ENCODE results near the gene CRIP1. TPM values are rescaled to one million over a fixed set of nuclear protein-coding genes. Genes with fewer than 3 reads are reported as not detected.

The CRIP1 gene
- total and polyA plus RNA-seq, 10 of the 15 experiments (the other 5 are each of a cell fraction or from before 2014, with no cell fraction given), result 66.8 to 259 (median 154) TPM

GRCh38 chr14:105449276-105450122, 37.2 kb upstream of the CRIP1 start (continued):
- TF ChIP-seq RCOR1 (conservative IDR thresholded peaks at IDR 0.05; ENCODE audit: low read depth, low read length) (no peak), RFX5 (IDR thresholded peaks at IDR 0.05; ENCODE audit: low read depth, low read length) (no peak), CEBPZ (IDR thresholded peaks at IDR 0.05; ENCODE audit: low read depth, low read length) (no peak)
- TF ChIP-seq, protein P1, sequence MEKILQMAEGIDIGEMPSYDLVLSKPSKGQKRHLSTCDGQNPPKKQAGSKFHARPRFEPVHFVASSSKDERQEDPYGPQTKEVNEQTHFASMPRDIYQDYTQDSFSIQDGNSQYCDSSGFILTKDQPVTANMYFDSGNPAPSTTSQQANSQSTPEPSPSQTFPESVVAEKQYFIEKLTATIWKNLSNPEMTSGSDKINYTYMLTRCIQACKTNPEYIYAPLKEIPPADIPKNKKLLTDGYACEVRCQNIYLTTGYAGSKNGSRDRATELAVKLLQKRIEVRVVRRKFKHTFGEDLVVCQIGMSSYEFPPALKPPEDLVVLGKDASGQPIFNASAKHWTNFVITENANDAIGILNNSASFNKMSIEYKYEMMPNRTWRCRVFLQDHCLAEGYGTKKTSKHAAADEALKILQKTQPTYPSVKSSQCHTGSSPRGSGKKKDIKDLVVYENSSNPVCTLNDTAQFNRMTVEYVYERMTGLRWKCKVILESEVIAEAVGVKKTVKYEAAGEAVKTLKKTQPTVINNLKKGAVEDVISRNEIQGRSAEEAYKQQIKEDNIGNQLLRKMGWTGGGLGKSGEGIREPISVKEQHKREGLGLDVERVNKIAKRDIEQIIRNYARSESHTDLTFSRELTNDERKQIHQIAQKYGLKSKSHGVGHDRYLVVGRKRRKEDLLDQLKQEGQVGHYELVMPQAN (conservative IDR thresholded peaks at IDR 0.05), result no peak

GRCh38 chr14:105450123-105450505, 36.6 kb upstream of the CRIP1 start:
- H3K79me2 ChIP-seq (ENCODE audit: control insufficient read depth, insufficient read depth, low read length), result no peaks in the 10 kb centered on the region
- BruUV-seq (replicated peaks), result no TSS peak
- ChIA-PET RAD21 (ENCODE audit: unreplicated experiment) (no interaction called here), POLR2A (no interaction called here), CTCF (interaction anchor here (1.0 kb wide), 1 partner anchor 39 kb away, joined by 3 read pairs; no protein-coding TSS in a partner anchor), SMC1A (ENCODE audit: uncharacterized antibody, unreplicated experiment) (no interaction called here)
- no peak overlapping the region for H3K9ac ChIP-seq (ENCODE audit: control insufficient read depth, insufficient read depth, low read length)
- H3K27me3 ChIP-seq (replicated peaks in 1 of 2; ENCODE audit: control insufficient read depth in 2 of 2, insufficient read depth in 2 of 2, low read length in 1 of 2), result no peaks in the 10 kb centered on the region
- peaks cover 3 to 31% of the 10 kb centered on the region in 2 experiments; a peak in 3 of 4 replicates for H3K36me3 ChIP-seq (ENCODE audit: control insufficient read depth in 2 of 2, insufficient read depth in 2 of 2, low read length in 1 of 2)
- intact Hi-C loops (cut with micrococcal nuclease; ENCODE audit: unreplicated experiment) (no loop called here), in situ Hi-C loops (cut with MboI) (no loop called here)
- DNase-seq (ENCODE audit: low read depth, low spot score) (no peak), FAIRE-seq (no peak), ATAC-seq (no peak)
- H2AFZ ChIP-seq (ENCODE audit: control insufficient read depth, low read depth, low read length), result no peak overlapping the region
- no peaks in the 10 kb centered on the region for H3K9me3 ChIP-seq (replicated peaks; ENCODE audit: control insufficient read depth, insufficient read depth, low read length)
- no peaks in the 10 kb centered on the region for H3K4me1 ChIP-seq (ENCODE audit: control insufficient read depth, insufficient read depth, low read length)
- H3K27ac ChIP-seq (ENCODE audit: control insufficient read depth, insufficient read depth), result no peak overlapping the region
- WGBS (ENCODE audit: insufficient coverage, insufficient replicate concordance, low lambda C conversion rate, missing lambda C conversion rate), result 91% methylated on average over 22 of the region's 22 CpGs
- no peak overlapping the region for H3K4me3 ChIP-seq
- no peak overlapping the region for H3K4me2 ChIP-seq (ENCODE audit: control insufficient read depth, insufficient read depth)
- no peaks in the 10 kb centered on the region; the same call in 1 of the 2 replicates for H4K20me1 ChIP-seq (ENCODE audit: control insufficient read depth, insufficient read depth)
- no peak for TF ChIP-seq CBX5 (IDR thresholded peaks at IDR 0.05; ENCODE audit: low read depth)
- no peak for TF ChIP-seq ZBED1 (IDR thresholded peaks at IDR 0.05; ENCODE audit: borderline replicate concordance)
- no peak for TF ChIP-seq BCL11A (IDR thresholded peaks at IDR 0.05; ENCODE audit: low read depth, low read length)
- TF ChIP-seq SMARCA5 (IDR thresholded peaks at IDR 0.05), result no peak
- no peak for TF ChIP-seq NFXL1 (IDR thresholded peaks at IDR 0.05; ENCODE audit: borderline replicate concordance)
- no peak for TF ChIP-seq POLR2A (IDR thresholded peaks at IDR 0.05; ENCODE audit: low read depth, low read length)
- TF ChIP-seq SIX5 (IDR thresholded peaks at IDR 0.05; ENCODE audit: low read depth, low read length, severe bottlenecking), result no peak
- no peak for TF ChIP-seq SMAD5 (IDR thresholded peaks at IDR 0.05; ENCODE audit: low read depth)
- TF ChIP-seq NR2C2 (IDR thresholded peaks at IDR 0.05; ENCODE audit: borderline replicate concordance, control insufficient read depth, insufficient read length, low read depth), result no peak
- TF ChIP-seq CHD2 (IDR thresholded peaks at IDR 0.05; ENCODE audit: borderline replicate concordance, low read depth, low read length), result no peak
- TF ChIP-seq JUND (IDR thresholded peaks at IDR 0.05; ENCODE audit: low read depth, low read length), result no peak
- no peak for TF ChIP-seq KAT2A (conservative IDR thresholded peaks at IDR 0.05; ENCODE audit: control insufficient read depth, low read depth, low read length)

All from GM12878 (cell line).